K562 (cell line): ENCODE measurements around the gene GNPTAB. TPM values are rescaled to one million over a fixed set of nuclear protein-coding genes. Genes with fewer than 3 reads are reported as not detected.

Experiments used
- ATAC-seq: fragments of 200-7000 bp; cut with Tn5 transposase; 3 replicates; pipeline ENCODE4 v1.9.1; 2020; ENCODE audit warnings: moderate library complexity
- BruUV-seq: library from RNA; stranded (reverse); fragments of 400-500 nt; replicated peaks from 2 replicates; lab custom pipeline; 2021; lab: Mats Ljungman, UMichigan
- CTCF ChIA-PET: fragments of 300-600 bp; formaldehyde crosslinking; extraction: SDS; loops from one replicate; lab custom pipeline; 2021; ENCODE audit warnings: low intra/inter-chr PET ratio; lab: Yijun Ruan, JAX
- POLR2A ChIA-PET: fragments of 300-600, 350-650 bp; sonication (Branson Sonifier 250); formaldehyde crosslinking; extraction: SDS; loops from one replicate; lab custom pipeline; 2021; ENCODE audit warnings: antibody characterized with exemption, inconsistent platforms; lab: Yijun Ruan, JAX
- DNase-seq, 4 experiments: peaks; one replicate each; pipeline versions ENCODE4 v3.0.0 to v3.0.0-alpha.2; 2011 to 2018; ENCODE audit warnings: low spot score in 3 of 4, mixed read lengths in 3 of 4; ENCODE audit errors: extremely low read depth in 1 of 4
- FAIRE-seq: peaks from 2 replicates; lab custom pipeline; 2011; peaks lifted over from hg19 to GRCh38; lab: Jason Lieb, UNC
- H2AFZ ChIP-seq: 2 replicates; pipeline ENCODE4 v1.6.0; 2011; ENCODE audit warnings: low read depth, low read length, control low read depth, inconsistent platforms
- H3K27ac ChIP-seq: fragments of 200-600 bp; 3 replicates; pipeline ENCODE4 v1.8.0; 2011; ENCODE audit warnings: low read depth, mild to moderate bottlenecking, control low read depth, inconsistent platforms, low read length, moderate library complexity, mixed read lengths; ENCODE audit errors: extremely low read depth
- H3K27me3 ChIP-seq, 2 experiments: fragments of 300-600 bp in 1 of 2; 2 replicates in 1 of 2; 3 replicates in 1 of 2; pipeline versions ENCODE4 v1.6.0 to v1.8.0; 2011; ENCODE audit warnings: inconsistent platforms in 2 of 2, low read length in 2 of 2, mild to moderate bottlenecking in 1 of 2, mixed read lengths in 1 of 2, moderate library complexity in 1 of 2; ENCODE audit not compliant: control insufficient read depth in 2 of 2, insufficient read depth in 2 of 2
- H3K36me3 ChIP-seq: fragments of 300-600 bp; 3 replicates; pipeline ENCODE4 v1.8.0; 2011; ENCODE audit warnings: mild to moderate bottlenecking, low read length, inconsistent platforms; ENCODE audit not compliant: control insufficient read depth, insufficient read depth
- H3K4me1 ChIP-seq, 2 experiments: fragments of 200-600 bp in 1 of 2; replicated peaks in 1 of 2; 2 replicates in 1 of 2; 3 replicates in 1 of 2; pipeline versions ENCODE4 v1.5.1 to v1.8.0; 2011; ENCODE audit warnings: inconsistent platforms in 2 of 2, low read length in 2 of 2, mild to moderate bottlenecking in 1 of 2, mixed read lengths in 1 of 2, moderate library complexity in 1 of 2; ENCODE audit not compliant: control insufficient read depth in 2 of 2, insufficient read depth in 2 of 2
- H3K4me2 ChIP-seq: 2 replicates; pipeline ENCODE4 v1.6.1; 2011; ENCODE audit warnings: low read length, control low read depth, inconsistent platforms, mixed read lengths; ENCODE audit not compliant: insufficient read depth
- H3K4me3 ChIP-seq: fragments of 200-600 bp; sonication (generic), shearing (Covaris generic); 2 replicates; pipeline ENCODE4 v1.5.1; 2016; ENCODE audit warnings: control low read depth, inconsistent platforms
- H3K79me2 ChIP-seq: fragments of 200-600 bp; 3 replicates; pipeline ENCODE4 v1.8.0; 2011; ENCODE audit warnings: low read length, inconsistent platforms; ENCODE audit not compliant: control insufficient read depth, insufficient read depth
- H3K9ac ChIP-seq, 2 experiments: 2 replicates each; pipeline versions ENCODE4 v1.6.0 to v1.6.1; 2011; ENCODE audit warnings: low read depth in 2 of 2, low read length in 2 of 2, control low read depth in 1 of 2, inconsistent platforms in 1 of 2, mild to moderate bottlenecking in 1 of 2, mixed read lengths in 1 of 2; ENCODE audit not compliant: insufficient read depth in 1 of 2
- H3K9me1 ChIP-seq: one replicate; pipeline ENCODE4 v1.6.0; 2011; ENCODE audit warnings: inconsistent platforms, mild to moderate bottlenecking, low read length, moderate library complexity; ENCODE audit not compliant: control insufficient read depth, insufficient read depth
- H3K9me3 ChIP-seq: replicated peaks from 2 replicates; pipeline ENCODE4 v1.5.1; 2011; ENCODE audit warnings: low read depth, low read length, inconsistent platforms; ENCODE audit not compliant: control insufficient read depth, insufficient read depth
- H4K20me1 ChIP-seq: replicated peaks from 2 replicates; pipeline ENCODE4 v1.6.1; 2011; ENCODE audit warnings: low read length, inconsistent platforms, mixed read lengths; ENCODE audit not compliant: control insufficient read depth, insufficient read depth
- E2F3 ChIP-seq: fragments of 250-450 bp; sonication (Bioruptor Pico); IDR thresholded peaks from 2 replicates; pipeline ENCODE4 v1.4.0; 2020; ENCODE audit warnings: mild to moderate bottlenecking
- EP400 ChIP-seq: fragments of 450-650 bp; IDR thresholded peaks from 2 replicates; pipeline ENCODE4 v1.6.1; 2017; ENCODE audit warnings: antibody characterized with exemption, mild to moderate bottlenecking, moderate library complexity
- LCOR ChIP-seq: sonication (generic); formaldehyde crosslinking; IDR thresholded peaks from 2 replicates; pipeline ENCODE4 v1.8.0; 2022; ENCODE audit warnings: mild to moderate bottlenecking, missing genetic modification reagents
- MCM3 ChIP-seq: fragments of 450-650 bp; IDR thresholded peaks from 2 replicates; pipeline ENCODE4 v1.6.1; 2016
- NFATC3 ChIP-seq: fragments of 450-650 bp; IDR thresholded peaks from 2 replicates; pipeline ENCODE4 v1.6.1; 2017; ENCODE audit warnings: mild to moderate bottlenecking
- POLR2AphosphoS2 ChIP-seq: IDR thresholded peaks from 2 replicates; pipeline ENCODE4 v1.6.1; 2012; ENCODE audit warnings: low read length, improper control_type of control experiment
- RREB1 ChIP-seq: fragments of 250-450 bp; sonication (Bioruptor Pico); IDR thresholded peaks from 2 replicates; pipeline ENCODE4 v1.4.0; 2020
- SMARCE1 ChIP-seq: fragments of 450-650 bp; IDR thresholded peaks from 2 replicates; pipeline ENCODE4 v1.7.1; 2016; ENCODE audit warnings: mild to moderate bottlenecking
- TEAD4 ChIP-seq, 2 experiments: sonication (generic) in 1 of 2; formaldehyde crosslinking in 1 of 2; IDR thresholded peaks; 2 replicates each; pipeline versions ENCODE4 v1.6.1 to v1.8.0; 2012 to 2022; ENCODE audit warnings: borderline replicate concordance in 1 of 2, inconsistent platforms in 1 of 2, low read length in 1 of 2, mild to moderate bottlenecking in 1 of 2, missing genetic modification reagents in 1 of 2
- TGIF2 ChIP-seq: sonication (generic); formaldehyde crosslinking; IDR thresholded peaks from 2 replicates; pipeline ENCODE4 v1.8.1; 2022; ENCODE audit warnings: mild to moderate bottlenecking, missing genetic modification reagents, moderate library complexity
- THRB ChIP-seq: fragments of 450-650 bp; formaldehyde crosslinking; conservative IDR thresholded peaks from 2 replicates; pipeline ENCODE4 v1.4.0; 2022; ENCODE audit warnings: mild to moderate bottlenecking, missing genetic modification characterization
- ZNF121 ChIP-seq: sonication (generic); formaldehyde crosslinking; conservative IDR thresholded peaks from 2 replicates; pipeline ENCODE4 v1.8.0; 2022; ENCODE audit warnings: missing genetic modification reagents
- ZNF140 ChIP-seq: fragments of 250-450 bp; sonication (Bioruptor Pico); IDR thresholded peaks from 2 replicates; pipeline ENCODE4 v1.8.0; 2021; ENCODE audit warnings: moderate library complexity, mild to moderate bottlenecking, inconsistent platforms
- ZNF589 ChIP-seq: fragments of 200-800 bp; sonication (Bioruptor generic); IDR thresholded peaks from 2 replicates; pipeline ENCODE4 v1.6.1; 2016; ENCODE audit warnings: low read depth, missing genetic modification characterization, missing compliant biosample characterization
- WGBS: fragments of 100-300 bp; shearing (Covaris generic); methylation state at CpG from one replicate; pipeline ENCODE4 v1.1.6; 2016; ENCODE audit warnings: low coverage, mixed read lengths; ENCODE audit not compliant: insufficient coverage; ENCODE audit errors: missing lambda C conversion rate; 5-methylcytosine and 5-hydroxymethylcytosine counted together
- in situ Hi-C: fragments of 300-500 bp; cut with MboI; formaldehyde crosslinking; loops from 4 replicates; pipeline ENCODE4 v1.15.0; 2018; ENCODE audit warnings: inconsistent platforms, mixed read lengths
- intact Hi-C: fragments of 100-400 bp; cut with micrococcal nuclease; formaldehyde crosslinking; loops from 2 replicates; pipeline ENCODE4 v1.14.2; 2022
- polyA plus RNA-seq, 8 experiments: library from polyadenylated mRNA; depleted of rRNA in 4 of 8; stranded (reverse) in 5 of 8; unstranded in 3 of 8; fragments of >200 nt; fragmentation: Nextera tagmentation in 2 of 8; fragmentation: Illumina TruSeq in 1 of 8; extraction: Ambion mirVana in 2 of 8; extraction: Trizol in 1 of 8; gene quantifications; 2 replicates each; pipeline versions ENCODE4 v1.2.1 to v1.2.3, GENCODE V29; 2011 to 2014; ENCODE audit warnings: inconsistent platforms in 1 of 8, missing spikeins in 1 of 8
- total RNA-seq, 7 experiments: library from RNA; depleted of rRNA in 6 of 7; stranded (reverse); fragments of >200 nt in 6 of 7; fragmentation: Illumina TruSeq in 2 of 7; extraction: Trizol in 2 of 7; gene quantifications; 2 replicates each; pipeline versions ENCODE4 v1.2.1 to v1.2.3, GENCODE V29; 2011 to 2021; ENCODE audit warnings: low replicate concordance in 1 of 7
- TF ChIP-seq, protein P1 (sequence below): sonication (generic); IDR thresholded peaks from 2 replicates; pipeline ENCODE4 v1.6.1; 2016

GNPTAB gene
- total and polyA plus RNA-seq, 9 of the 15 experiments (the other 6 are each of a cell fraction or from before 2014, with no cell fraction given) = 5.9 to 23.2 (median 19.3) TPM

DNA sequence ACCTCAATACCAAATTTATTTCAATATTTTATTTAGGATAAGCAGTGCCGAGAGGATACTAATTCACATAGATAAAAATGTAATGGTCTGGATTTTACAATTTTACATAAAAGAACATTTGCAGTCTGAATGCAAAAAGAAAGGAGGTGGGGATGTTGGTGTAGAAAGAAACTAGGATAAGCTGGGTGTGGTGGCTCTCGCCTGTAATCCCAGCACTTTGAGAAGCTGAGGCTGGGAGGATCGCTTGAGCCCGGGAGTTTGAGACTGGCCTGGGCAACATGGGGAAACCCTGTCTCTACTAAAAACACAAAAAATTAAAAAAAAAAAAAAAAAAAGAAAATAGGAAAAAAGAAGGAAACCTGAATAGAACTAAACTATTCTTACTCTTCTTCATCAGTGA lies 108.4 kb downstream of the GNPTAB start:
- no peaks in the 10 kb centered on the region for H4K20me1 ChIP-seq
- peaks cover 86% of the 10 kb centered on the region for H3K36me3 ChIP-seq
- ChIA-PET POLR2A (no interaction called here), CTCF (no interaction called here)
- ATAC-seq = no peak
- H3K4me3 ChIP-seq = no peak overlapping the region
- no peak for DNase-seq
- no TSS peak for BruUV-seq
- H3K9me1 ChIP-seq = no peaks in the 10 kb centered on the region
- TF ChIP-seq SMARCE1 = no peak
- no peak for TF ChIP-seq MCM3
- no peak for TF ChIP-seq E2F3 (CRISPR knock-in tag)
- no peak for TF ChIP-seq ZNF589 (CRISPR knock-in tag)
- no peak for TF ChIP-seq TGIF2 (CRISPR knock-in tag)
- TF ChIP-seq NFATC3 = no peak
- no peak for TF ChIP-seq ZNF121 (CRISPR knock-in tag)
- TF ChIP-seq RREB1 (CRISPR knock-in tag) = no peak
- no peak for TF ChIP-seq LCOR (CRISPR knock-in tag)
- no peak for TF ChIP-seq EP400
- no peak for TF ChIP-seq TEAD4 (IDR thresholded peaks at IDR 0.05; ENCODE audit: low read length)
- TF ChIP-seq TEAD4 (CRISPR knock-in tag; IDR thresholded peaks at IDR 0.05; ENCODE audit: borderline replicate concordance) = no peak
- TF ChIP-seq, protein P1, sequence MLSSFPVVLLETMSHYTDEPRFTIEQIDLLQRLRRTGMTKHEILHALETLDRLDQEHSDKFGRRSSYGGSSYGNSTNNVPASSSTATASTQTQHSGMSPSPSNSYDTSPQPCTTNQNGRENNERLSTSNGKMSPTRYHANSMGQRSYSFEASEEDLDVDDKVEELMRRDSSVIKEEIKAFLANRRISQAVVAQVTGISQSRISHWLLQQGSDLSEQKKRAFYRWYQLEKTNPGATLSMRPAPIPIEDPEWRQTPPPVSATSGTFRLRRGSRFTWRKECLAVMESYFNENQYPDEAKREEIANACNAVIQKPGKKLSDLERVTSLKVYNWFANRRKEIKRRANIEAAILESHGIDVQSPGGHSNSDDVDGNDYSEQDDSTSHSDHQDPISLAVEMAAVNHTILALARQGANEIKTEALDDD = no peak
- no peak for TF ChIP-seq POLR2AphosphoS2
- no peak for TF ChIP-seq THRB
- TF ChIP-seq ZNF140 (CRISPR knock-in tag) = no peak
- no peak for FAIRE-seq
- H2AFZ ChIP-seq = no peak overlapping the region
- intact Hi-C loops = no loop called here
- in situ Hi-C loops = no loop called here
- H3K9me3 ChIP-seq = no peaks in the 10 kb centered on the region
- no peak overlapping the region for H3K9ac ChIP-seq
- H3K4me1 ChIP-seq = no peaks in the 10 kb centered on the region
- H3K27ac ChIP-seq = no peak overlapping the region
- H3K4me2 ChIP-seq = no peak overlapping the region
- WGBS = 95% methylated on average over 4 of the region's 4 CpGs
- no peaks in the 10 kb centered on the region; the same call in 2 of the 3 replicates for H3K79me2 ChIP-seq
- H3K27me3 ChIP-seq = no peaks in the 10 kb centered on the region
